Cardiac septum (tissue), 1 donor: ENCODE results near the gene ZNF689. TPM values are rescaled to one million over a fixed set of nuclear protein-coding genes. Genes with fewer than 3 reads are reported as not detected.
"Not testable (repeated sequence)": the region's sequence is repeated elsewhere in the genome, so short reads cannot be mapped to it uniquely, and the experiment has no call there.

Experiments used
- DNase-seq: peaks from one replicate; pipeline ENCODE4 v3.0.0-alpha.2; 2020; ENCODE audit warnings: low spot score
- intact Hi-C: fragments of 100-400 bp; cut with DNase I; formaldehyde crosslinking; loops from one replicate; pipeline ENCODE4 v1.14.0; 2022
- total RNA-seq: library from RNA; stranded (reverse); fragmentation: NEBNext Ultra II Directional; extraction: Animal tissue kit (Norgen Biotek cat#: 25700); gene quantifications from one replicate; pipeline ENCODE4 v1.2.1, GENCODE V29; 2021
- donor health status: DM: no; HTN: no; CAD: no.

Gene ZNF689
- total RNA-seq, 1 donor from 2014 or later: 4.9 TPM

DNA sequence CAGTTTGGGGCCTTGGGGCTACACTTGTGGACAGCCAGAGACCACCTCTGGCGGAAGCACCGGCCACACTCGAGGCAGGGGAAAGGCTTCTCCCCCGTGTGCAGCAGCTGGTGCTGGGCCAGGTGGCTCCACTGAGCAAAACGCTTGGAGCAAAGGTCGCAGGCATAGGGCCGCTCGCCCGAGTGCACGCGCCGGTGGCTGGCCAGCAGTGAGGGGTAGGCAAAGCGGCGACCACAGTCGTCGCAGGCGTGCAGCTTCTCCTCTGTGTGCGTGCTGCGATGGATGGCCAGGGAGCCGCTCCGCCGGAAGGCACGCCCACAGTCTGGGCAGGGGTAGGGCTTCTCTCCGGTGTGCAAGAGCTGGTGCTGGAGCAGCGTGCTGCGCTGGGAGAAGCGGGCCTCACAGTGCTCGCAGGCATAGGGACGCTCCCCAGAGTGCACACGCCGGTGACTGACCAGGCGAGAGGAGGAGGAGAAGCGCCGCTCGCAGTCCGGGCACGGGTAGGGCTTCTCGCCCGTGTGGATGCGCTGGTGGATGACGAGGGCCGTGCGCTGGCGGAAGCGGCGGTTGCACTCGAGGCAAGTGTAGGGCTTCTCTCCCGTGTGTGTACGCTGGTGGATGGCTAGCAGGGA is 5.8 kb downstream of the ZNF689 start:
- no peak for DNase-seq
- intact Hi-C loops: no loop called here

DNA sequence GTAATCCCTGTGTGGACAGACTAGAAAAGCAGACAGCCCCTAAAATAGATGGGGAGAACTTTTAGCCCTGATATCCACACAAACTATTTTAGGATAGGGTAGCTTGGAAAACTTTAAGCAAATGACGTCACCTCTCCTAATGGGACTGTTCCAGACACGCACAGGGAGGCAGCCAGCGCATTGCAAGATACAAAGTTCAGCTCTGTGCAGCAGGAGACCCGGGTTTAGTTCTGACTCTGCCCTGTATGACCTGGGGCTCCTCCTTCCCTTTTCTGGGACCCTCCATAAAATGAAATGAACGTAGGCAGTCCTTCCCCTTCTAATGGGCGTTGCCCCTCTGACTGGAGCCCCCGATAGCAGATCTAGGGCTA is 6.3 kb downstream of the ZNF689 start:
- intact Hi-C loops: no loop called here
- DNase-seq: no peak

DNA sequence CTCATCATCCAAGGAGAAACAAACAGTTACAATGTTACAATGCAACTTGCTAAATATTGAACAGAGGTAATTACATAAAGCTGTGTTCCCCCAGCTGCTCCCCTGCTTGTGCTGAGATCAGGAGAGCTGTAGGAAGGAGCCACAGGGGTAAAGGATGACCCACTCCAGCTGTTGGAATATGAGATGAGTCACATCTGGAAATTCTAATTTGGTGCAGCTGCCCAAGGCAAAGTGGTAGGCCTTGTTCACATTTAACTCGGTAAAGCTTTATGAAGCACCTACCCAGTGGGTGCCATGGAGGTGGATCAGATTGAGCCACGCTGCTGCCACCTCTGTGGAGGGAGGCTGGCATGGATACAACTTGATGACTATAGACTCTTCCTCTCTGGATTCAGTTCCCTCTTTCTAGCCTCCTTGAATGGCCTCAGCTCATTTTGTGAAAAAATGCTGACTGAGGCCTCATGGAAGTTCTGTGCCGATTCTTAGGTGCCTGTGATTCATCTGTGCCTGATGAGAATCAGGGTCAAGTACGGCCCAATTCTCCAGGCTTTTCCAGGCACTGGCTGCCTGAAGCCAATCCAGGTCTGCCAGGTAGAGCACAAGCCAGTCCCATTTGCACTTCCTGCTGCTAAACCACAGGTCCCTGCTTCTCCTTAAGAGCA is 7.4 kb downstream of the ZNF689 start:
- intact Hi-C loops: no loop called here
- DNase-seq: no peak

DNA sequence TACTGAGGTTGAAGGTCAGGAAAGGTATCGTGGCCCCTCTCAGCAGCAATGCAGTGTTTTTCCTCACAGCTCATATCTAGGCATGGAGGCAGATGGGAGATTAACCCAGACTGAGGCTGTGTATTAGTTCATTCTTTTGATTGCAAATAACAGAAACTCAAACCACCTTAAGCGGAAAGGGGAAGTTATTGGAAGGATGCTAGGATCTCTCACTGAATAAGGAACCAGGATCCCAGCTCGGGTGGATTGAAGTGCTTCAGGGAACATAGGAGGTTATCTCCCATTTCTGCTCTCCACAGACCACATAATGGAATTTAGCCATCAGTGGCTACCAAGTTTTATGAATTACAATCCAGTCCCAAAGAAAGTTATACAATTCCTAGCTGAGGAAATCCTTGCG is 8.2 kb downstream of the ZNF689 start:
- intact Hi-C loops: no loop called here
- DNase-seq: no peak

DNA sequence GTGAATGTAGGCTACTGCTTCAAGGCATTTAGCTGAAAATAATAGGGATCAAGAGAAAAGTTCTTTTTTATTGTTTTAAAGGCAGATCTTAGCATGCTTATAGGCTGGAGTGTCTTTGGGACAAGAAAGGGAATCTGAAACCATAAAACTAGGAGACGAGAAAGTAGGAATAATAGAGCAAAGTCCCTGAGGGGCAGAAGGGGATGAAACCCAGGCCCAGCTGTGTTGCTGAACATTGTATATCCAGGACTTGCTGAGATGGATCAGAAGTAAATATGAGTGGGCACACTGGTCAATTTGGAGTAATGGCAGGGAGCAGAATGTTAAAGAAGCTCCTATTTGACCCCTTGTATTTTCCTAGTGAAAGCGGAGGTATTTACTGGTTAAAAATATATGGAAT is 9.3 kb downstream of the ZNF689 start:
- DNase-seq: no peak
- intact Hi-C loops: no loop called here

DNA sequence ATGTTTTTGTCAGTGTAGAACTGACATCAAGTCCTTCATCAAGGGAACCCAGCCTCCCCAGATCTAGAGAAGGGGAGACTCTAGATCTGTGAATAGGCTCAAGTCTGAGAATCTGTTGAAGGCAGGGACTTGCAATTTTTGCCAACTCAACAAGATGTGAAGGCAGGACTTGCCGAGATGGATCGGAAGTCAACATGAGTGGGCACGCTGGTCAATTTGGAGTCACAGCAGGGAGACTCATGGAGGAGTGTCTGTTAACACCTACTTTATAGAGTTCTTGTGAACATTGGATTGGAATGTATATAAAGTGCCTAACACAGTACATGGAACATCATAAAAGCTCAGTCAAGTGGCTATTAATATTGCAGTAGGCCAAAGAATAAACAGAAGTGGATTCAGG is 10.0 kb downstream of the ZNF689 start:
- no peak for DNase-seq
- intact Hi-C loops: no loop called here

DNA sequence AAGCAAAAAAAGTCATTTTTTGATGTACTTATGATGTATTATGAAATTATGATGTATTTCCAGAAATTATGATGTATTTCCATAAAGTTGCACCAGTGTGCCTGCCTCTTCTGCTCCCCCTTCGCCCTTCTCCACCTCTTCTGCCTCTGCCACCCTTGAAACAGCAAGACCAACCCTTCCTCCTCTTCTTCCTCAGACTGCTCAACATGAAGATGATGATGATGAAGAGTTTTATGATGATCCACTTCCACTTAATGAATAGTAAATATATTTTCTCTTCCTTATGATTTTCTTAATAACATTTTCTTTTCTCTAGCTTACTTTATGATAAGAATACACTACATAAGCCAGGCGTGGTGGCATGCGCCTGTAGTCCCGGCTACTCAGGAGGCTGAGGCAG is 17.3 kb downstream of the ZNF689 start:
- no peak for DNase-seq
- intact Hi-C loops: no loop called here

DNA sequence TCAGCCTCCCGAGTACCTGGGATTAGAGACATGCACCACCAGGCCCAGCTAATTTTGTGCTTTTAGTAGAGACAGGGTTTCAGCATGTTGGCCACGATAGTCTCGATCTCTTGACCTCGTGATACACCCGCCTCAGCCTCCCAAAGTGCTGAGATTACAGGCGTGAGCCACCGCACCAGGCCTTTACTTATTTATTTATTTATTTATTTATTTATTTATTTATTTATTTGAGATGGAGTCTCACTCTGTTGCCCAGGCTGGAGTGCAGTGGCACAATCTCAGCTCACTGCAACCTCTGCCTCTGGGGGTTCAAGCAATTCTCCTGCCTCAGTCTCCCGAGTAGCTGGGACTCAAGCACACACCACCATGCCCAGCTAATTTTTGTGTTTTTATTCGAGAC is 19.3 kb downstream of the ZNF689 start:
- intact Hi-C loops, DNase-seq: not testable (repeated sequence)

DNA sequence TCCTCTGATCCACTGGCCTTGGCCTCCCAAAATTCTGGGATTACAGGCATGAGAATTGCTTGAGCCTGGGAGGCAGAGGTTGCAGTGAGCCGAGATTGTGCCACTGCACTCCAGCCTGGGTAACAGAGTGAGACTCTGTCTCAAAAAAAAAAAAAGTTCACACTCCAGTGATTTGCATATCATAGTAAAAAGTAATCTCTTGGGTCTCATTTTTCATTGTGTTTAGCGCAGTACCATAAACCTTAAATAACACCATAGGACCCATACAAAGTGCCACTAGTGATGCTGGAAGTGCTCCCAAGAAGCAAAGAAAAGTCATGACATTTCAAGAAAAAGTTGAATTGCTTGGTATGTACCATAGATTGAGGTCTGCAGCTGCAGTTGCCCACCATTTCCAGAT is 20.6 kb downstream of the ZNF689 start:
- intact Hi-C loops, DNase-seq: not testable (repeated sequence)

DNA sequence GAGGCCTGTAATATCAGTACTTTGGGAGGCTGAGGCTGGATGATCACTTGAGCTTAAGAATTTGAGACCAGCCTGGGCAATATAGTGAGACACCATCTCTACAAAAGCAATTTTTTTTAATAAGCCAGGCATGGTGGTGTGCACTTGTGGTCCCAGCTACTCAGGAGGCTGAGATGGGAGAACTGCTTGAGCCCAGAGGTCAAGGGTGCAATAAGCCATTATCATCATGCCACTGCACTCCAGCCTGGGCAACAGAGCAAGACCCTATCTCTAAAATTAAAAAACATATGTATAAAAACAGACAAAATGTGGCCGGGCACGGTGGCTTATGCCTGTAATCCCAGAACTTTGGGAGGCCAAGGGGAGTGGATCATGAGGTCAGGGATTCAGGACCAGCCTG is 21.5 kb downstream of the ZNF689 start:
- intact Hi-C loops: no loop called here
- no peak for DNase-seq

DNA sequence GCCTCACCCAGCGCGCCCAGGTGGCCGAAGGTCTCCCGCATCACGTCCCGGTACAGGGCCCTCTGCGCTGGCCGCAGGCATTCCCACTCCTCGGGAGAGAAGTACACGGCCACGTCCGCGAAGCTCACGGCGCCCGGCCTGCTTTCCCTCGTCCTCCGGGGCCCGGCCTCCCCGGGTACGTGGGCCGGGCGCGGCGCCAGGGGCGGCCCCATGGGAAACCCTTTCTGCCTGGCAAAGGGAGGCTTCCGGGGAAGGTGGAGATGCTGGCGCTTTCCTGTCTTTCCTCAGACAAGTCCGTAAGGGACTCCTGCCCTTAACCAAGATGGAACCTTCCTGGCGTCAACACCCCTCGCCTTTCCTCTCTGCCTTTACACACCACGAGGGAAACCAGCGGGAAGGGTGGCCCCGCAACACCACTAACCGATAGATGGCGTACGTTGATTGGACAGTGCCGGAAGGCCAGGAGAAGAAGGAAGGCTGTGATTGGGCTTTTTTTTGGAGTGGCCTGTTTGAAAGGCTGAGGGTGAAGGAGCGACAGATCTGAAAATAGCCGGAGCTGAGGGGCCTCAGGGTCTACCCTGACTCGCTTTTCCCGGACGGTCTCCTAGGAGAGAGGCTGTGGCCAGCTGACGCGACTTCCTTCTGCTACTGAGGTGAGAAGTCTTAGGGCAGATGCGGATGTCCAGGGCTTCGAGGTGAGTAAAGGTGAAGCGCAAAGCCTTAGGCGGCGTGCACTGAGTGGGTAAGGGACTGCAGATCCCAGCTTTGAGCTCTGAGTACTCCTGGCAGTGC is 24.6 kb downstream of the ZNF689 start, which contains the start of gene ZNF785:
Gene ZNF785 (minus strand): TSS at position 298 of the 792 bp plus-strand sequence. CDS start 86 bp downstream, at position 212.
- intact Hi-C loops: loop anchor here (1.0 to 2.0 kb wide), 3 partner anchors 13 to 51 kb away; partner anchors contain the start of gene ZNF747
- DNase-seq: peak; percentile 98

DNA sequence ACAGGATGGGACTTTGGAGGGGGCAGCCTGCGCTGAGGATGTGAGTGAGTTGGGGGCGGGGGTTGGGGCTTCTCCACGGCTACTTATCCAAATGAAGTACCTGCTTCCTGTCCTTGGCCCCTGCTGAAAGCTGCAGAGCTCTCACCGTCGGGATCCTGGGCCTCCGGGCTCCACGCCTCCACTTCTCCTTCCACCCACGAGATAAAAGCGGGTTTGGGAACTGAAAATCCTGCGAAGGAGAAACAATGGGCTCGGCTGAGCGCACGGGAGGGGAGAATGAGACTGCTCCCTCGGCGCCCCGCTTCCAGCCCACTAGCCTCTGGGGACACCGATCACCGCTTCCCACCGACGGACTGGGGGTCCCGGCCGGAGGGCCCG is 25.2 kb downstream of the ZNF689 start:
- DNase-seq: no peak
- intact Hi-C loops: loop anchor here (1.0 to 2.0 kb wide), 3 partner anchors 13 to 50 kb away; partner anchors contain the start of gene ZNF747

DNA sequence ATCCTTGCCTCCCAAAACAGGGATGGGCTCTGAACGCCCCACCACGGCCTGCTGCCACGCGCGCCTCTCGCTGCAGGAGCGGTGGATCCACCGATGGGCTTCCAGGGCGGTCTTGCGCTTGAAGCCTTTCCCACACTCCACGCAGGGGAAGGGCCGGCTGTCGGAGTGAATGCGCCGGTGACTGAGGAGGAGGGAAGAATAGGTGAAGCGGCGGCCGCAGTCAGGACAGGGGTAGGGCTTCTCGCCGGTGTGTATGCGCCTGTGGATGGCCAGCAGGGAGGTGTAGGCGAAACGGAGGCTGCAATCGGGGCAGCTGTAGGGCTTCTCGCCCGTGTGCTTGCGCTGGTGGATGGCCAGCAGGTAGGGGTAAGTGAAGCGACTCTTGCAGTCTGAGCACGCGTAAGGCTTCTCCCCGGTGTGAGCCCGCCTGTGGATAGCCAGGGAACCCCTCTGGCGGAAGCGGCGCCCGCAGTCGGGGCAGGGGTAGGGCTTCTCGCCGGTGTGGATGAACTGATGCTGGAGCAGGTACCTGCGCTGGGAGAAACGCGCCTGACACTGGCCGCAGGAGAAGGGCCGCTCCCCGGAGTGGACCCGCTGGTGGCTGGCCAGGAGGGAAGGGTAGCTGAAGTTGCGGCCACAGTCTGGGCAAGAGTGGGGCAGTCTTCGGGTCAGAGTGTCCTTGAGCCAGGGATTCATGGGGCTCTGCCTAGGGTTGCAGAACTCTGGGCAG is 27.4 kb downstream of the ZNF689 start:
- intact Hi-C loops: no loop called here
- no peak for DNase-seq

DNA sequence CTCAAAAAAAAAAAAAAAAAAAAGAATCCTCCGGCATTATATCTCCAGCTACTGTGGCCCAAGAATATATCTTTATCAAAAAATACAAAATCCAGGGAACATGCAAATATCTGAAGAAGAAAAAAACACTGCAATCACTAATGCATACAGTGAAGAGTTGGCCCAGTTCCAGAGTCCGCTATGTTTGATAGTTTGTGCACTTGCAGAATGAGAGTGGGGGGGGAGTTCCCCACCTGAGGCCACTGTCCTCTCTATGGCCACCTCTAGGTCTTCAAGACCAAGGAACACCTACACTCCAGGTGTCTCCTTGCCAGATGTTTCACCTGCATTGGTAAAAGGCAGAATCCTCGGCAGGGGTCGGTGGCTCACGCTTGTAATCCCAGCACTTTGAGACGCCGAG is 28.7 kb downstream of the ZNF689 start:
- DNase-seq: no peak
- intact Hi-C loops: no loop called here

DNA sequence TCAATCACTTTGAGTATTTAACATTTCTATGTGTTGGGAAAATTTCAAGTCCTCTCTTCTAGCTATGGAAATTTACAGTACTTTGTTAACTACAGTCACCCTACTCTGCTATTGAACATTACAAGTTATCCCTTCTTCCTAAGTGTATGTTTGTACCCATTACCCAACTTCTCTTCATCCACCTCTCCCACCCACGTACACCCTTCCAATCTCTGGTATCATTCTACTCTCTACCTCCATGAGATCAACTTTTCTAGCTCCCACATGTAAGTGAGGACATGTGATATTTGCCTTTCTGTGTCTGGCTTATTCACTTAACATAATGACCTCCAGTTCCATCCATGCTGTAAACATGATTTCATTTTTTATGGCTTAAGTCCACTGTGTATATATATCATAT is 35.5 kb downstream of the ZNF689 start:
- intact Hi-C loops: loop anchor here (5.0 kb wide), 1 partner anchor 58 kb away; no protein-coding TSS in a partner anchor
- DNase-seq: no peak

DNA sequence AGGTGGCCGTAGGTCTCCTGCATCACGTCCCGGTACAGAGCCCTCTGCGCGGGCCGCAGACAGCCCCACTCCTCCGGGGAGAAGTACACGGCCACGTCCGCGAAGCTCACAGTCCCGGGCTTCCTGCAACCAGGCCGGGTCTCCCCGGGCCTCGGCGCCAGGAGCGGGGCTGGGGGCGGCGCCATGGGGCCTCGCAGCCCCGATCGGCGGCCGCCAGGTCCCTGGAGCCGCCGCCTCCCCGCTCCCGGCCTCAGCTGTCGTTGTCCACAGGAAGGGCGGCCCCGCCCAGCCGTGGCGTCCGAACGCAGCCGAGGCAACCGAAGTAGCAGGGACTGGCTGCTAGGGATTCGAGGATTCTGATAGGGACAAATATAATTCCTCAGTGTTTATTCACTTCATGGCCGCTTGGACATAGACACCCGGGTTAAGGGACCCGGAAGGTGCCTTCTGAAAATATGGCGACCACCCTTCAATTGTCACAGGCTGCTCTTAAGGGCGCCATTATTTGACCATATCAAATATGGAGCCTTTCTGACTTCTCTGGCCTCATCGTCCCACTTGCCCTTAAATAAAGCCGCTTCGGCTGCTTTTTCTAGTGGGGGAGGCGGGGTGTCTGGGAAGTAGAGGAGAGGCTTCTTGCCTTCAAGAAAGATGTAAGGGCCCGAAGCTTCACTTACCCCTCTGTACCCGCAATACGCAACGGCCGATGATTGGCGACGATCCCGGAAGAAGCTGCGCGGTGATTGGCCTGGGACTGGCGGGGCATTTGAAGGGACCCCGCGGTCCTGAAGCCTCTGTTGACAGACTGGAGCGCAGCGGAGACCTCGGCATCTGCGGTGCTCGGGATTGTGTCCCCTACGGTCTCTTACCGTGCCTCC is 38.5 kb downstream of the ZNF689 start, which contains the start of gene ZNF688:
Gene ZNF688 (minus strand): TSS at position 270 of the 878 bp plus-strand sequence. CDS start 85 bp downstream, at position 185.
- peak; percentile 96 for DNase-seq
- intact Hi-C loops: loop anchor here (1.0 to 5.0 kb wide), 3 partner anchors 13 to 61 kb away; partner anchors contain the start of genes ZNF764 and ZNF785

DNA sequence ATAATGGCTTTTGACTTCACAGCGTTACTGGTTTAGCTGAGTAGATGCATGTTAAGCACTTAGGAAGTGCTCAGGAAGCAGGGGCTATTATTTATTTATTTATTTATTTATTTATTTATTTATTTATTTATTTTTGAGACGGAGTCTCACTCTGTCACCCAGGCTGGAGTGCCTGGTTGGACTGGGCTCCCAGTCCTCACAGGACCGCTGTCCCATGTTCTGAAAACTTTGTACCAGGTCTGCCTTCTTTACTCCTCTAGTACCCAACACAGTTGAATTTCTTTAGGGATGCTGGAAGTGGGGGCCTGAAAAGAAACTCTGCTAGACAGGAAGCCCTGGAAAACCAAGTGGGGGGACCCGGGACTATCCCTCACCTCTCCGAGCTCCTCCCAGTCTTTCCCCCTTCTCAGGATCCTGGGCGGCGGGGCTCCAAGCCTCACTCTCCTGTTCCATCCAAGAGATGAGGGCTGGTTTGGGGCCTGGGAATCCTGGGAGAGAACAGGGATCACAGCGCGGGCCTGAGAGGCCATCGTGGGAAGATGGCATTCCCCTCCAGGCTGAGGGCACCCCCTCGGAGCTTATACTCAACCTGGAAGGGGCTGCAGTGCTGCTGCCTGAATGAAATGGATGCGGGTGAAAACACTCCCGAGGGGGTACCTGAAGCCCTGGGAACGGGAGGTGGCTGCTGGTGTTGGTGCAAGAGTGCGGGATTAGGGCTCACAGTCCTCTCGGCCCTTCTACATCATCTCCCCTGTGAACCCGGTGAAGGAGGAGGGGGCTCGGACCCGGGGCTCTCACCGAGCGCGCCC is 39.3 kb downstream of the ZNF689 start:
- DNase-seq: no peak
- intact Hi-C loops: loop anchor here (1.0 to 5.0 kb wide), 2 partner anchors 13 to 61 kb away; partner anchors contain the start of gene ZNF764
